ENCODE data around the gene SLC5A1.

- TF ChIP-seq CTCF (IDR thresholded peaks at IDR 0.05; ENCODE audit: low read length) (no peak), EZH2 (optimal IDR thresholded peaks at IDR 0.05; ENCODE audit: low read depth, low read length) (no peak), EZH2phosphoT487 (IDR thresholded peaks at IDR 0.05; ENCODE audit: low read length) (no peak)
Measured at GRCh38 chr22:32142600-32142999, 99.5 kb downstream of the SLC5A1 start.

Data from MM.1S (cell line).